ENCODE measurements around the gene CLIC4. TPM values are rescaled to one million over a fixed set of nuclear protein-coding genes. Genes with fewer than 3 reads are reported as not detected.

Gene CLIC4
- total and polyA plus RNA-seq, 2 donors (not counting 1 experiment from before 2014, with no cell fraction given), result 28.5 to 123 TPM

DNA sequence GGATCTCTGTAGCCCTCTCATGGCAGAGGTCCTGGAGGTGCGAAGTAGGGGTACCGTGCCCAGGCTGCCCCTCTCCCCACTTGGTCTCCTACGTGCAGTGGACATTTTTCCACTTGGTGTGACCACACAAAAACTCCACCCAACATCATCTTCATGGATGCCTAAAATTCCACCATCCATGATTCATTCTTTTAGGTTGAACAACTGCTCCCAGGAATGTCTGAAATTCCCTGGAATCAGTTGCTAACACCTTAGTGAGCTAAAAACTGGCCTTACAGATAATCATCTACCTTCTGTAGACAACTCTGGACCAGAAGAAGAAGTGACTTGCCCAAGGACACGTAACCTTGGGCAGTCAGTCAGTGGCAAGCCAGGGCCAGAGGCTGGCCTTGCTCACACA is 32.1 kb upstream of the CLIC4 start:
- Mint-ChIP-seq H3K4me1 (peaks cover 4% of the 10 kb centered on the region), H3K9me3 (ENCODE audit: insufficient read depth) (no peaks in the 10 kb centered on the region), H3K27me3 (no peaks in the 10 kb centered on the region), H3K4me3 (no peak overlapping the region), H3K27ac (no peak overlapping the region)
- H3K27me3 ChIP-seq (replicated peaks in 1 of 4; ENCODE audit: control extremely low read depth in 1 of 4, control insufficient read depth in 3 of 4, insufficient read depth in 4 of 4, low read length in 3 of 4), result no peaks in the 10 kb centered on the region
- POLR2A ChIA-PET, result interaction anchor here (0.7 kb wide), 1 partner anchor 32 kb away, joined by 4 read pairs; the partner anchor contains the start of gene CLIC4
- H3K9ac ChIP-seq (ENCODE audit: low read length), result no peak overlapping the region
- H3K36me3 ChIP-seq (replicated peaks in 1 of 2; ENCODE audit: control extremely low read depth in 1 of 2, control insufficient read depth in 1 of 2, extremely low read depth in 1 of 2, insufficient read depth in 2 of 2, low read length in 1 of 2), result no peaks in the 10 kb centered on the region
- no peaks in the 10 kb centered on the region for H4K20me1 ChIP-seq (ENCODE audit: control insufficient read depth, insufficient read depth, low read length, poor library complexity, severe bottlenecking)
- no peaks in the 10 kb centered on the region for H3K79me2 ChIP-seq (ENCODE audit: control insufficient read depth, insufficient read depth, low read length)
- no peak overlapping the region for H2AFZ ChIP-seq (ENCODE audit: insufficient read depth, low read depth, low read length, poor library complexity, severe bottlenecking)
- H3K4me2 ChIP-seq (replicated peaks; ENCODE audit: low read depth, low read length, poor library complexity, severe bottlenecking), result no peak overlapping the region
- H3K4me1 ChIP-seq (ENCODE audit: control insufficient read depth in 2 of 2, insufficient read depth in 2 of 2, low read length in 2 of 2), result no peaks in the 10 kb centered on the region
- H3K9me3 ChIP-seq (ENCODE audit: control extremely low read depth in 1 of 3, control insufficient read depth in 2 of 3, insufficient read depth in 1 of 3, low read length in 2 of 3), result no peaks in the 10 kb centered on the region
- DNase-seq (no peak), ATAC-seq (ENCODE audit: low read depth) (no peak)
- intact Hi-C loops (cut with micrococcal nuclease), result no loop called here
- no peak overlapping the region for H3K27ac ChIP-seq (ENCODE audit: low read length in 2 of 2)
- TF ChIP-seq CTCF (IDR thresholded peaks at IDR 0.05) (no peak), EZH2 (IDR thresholded peaks at IDR 0.05; ENCODE audit: borderline replicate concordance, insufficient read depth, low read depth, low read length, poor library complexity, severe bottlenecking) (no peak)
- 92% methylated on average over 4 of the region's 4 CpGs for WGBS (ENCODE audit: insufficient coverage)
- CTCF ChIA-PET, result interaction anchor here (0.8 kb wide), 1 partner anchor 27 kb away, joined by 4 read pairs; no protein-coding TSS in a partner anchor
- no peak overlapping the region for H3K4me3 ChIP-seq (ENCODE audit: control extremely low read depth in 1 of 5, extremely low read depth in 1 of 5, insufficient read depth in 1 of 5, low read depth in 2 of 5, low read length in 4 of 5)

DNA sequence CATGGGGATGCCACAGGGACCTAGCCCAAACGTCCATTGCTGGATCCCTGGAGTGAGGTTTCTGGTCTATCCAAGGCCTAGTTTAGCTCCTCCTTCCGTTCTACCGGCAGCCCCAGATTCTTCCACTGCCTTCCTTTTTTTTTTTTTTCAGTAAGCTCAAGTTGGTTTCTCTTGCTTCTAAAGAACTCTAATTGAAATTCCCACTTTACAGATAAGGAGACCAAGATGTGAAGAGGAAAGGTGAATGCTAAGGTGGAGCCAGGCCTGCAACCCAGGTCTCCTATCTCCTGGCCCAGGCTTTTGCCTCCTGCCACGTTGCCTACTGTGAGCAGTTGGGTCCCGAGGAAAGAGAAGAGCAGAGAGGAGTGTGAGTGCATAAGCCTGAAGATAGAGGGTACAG is 31.5 kb upstream of the CLIC4 start:
- no peak overlapping the region for H3K4me2 ChIP-seq (replicated peaks; ENCODE audit: low read depth, low read length, poor library complexity, severe bottlenecking)
- peaks cover 4% of the 10 kb centered on the region for H3K4me1 Mint-ChIP-seq
- no peaks in the 10 kb centered on the region for H3K27me3 Mint-ChIP-seq
- H3K27ac ChIP-seq (ENCODE audit: low read length in 2 of 2), result no peak overlapping the region
- no peaks in the 10 kb centered on the region for H3K4me1 ChIP-seq (ENCODE audit: control insufficient read depth in 2 of 2, insufficient read depth in 2 of 2, low read length in 2 of 2)
- DNase-seq (no peak), ATAC-seq (ENCODE audit: low read depth) (no peak)
- ChIA-PET CTCF (no interaction called here), POLR2A (interaction anchor here (0.7 kb wide), 1 partner anchor 31 kb away, joined by 4 read pairs; the partner anchor contains the start of gene CLIC4)
- no peak overlapping the region for H3K27ac Mint-ChIP-seq
- TF ChIP-seq CTCF (IDR thresholded peaks at IDR 0.05) (no peak), EZH2 (IDR thresholded peaks at IDR 0.05; ENCODE audit: borderline replicate concordance, insufficient read depth, low read depth, low read length, poor library complexity, severe bottlenecking) (no peak)
- 88% methylated on average over 1 of the region's 5 CpGs for WGBS (ENCODE audit: insufficient coverage)
- intact Hi-C loops (cut with micrococcal nuclease), result no loop called here
- H3K4me3 Mint-ChIP-seq, result no peak overlapping the region
- H3K4me3 ChIP-seq (ENCODE audit: control extremely low read depth in 1 of 5, extremely low read depth in 1 of 5, insufficient read depth in 1 of 5, low read depth in 2 of 5, low read length in 4 of 5), result no peak overlapping the region
- no peaks in the 10 kb centered on the region for H3K9me3 ChIP-seq (ENCODE audit: control extremely low read depth in 1 of 3, control insufficient read depth in 2 of 3, insufficient read depth in 1 of 3, low read length in 2 of 3)
- H3K36me3 ChIP-seq (replicated peaks in 1 of 2; ENCODE audit: control extremely low read depth in 1 of 2, control insufficient read depth in 1 of 2, extremely low read depth in 1 of 2, insufficient read depth in 2 of 2, low read length in 1 of 2), result no peaks in the 10 kb centered on the region
- H4K20me1 ChIP-seq (ENCODE audit: control insufficient read depth, insufficient read depth, low read length, poor library complexity, severe bottlenecking), result no peaks in the 10 kb centered on the region
- no peak overlapping the region for H2AFZ ChIP-seq (ENCODE audit: insufficient read depth, low read depth, low read length, poor library complexity, severe bottlenecking)
- H3K9me3 Mint-ChIP-seq (ENCODE audit: insufficient read depth), result no peaks in the 10 kb centered on the region
- H3K79me2 ChIP-seq (ENCODE audit: control insufficient read depth, insufficient read depth, low read length), result no peaks in the 10 kb centered on the region
- H3K9ac ChIP-seq (ENCODE audit: low read length), result no peak overlapping the region
- H3K27me3 ChIP-seq (replicated peaks in 1 of 4; ENCODE audit: control extremely low read depth in 1 of 4, control insufficient read depth in 3 of 4, insufficient read depth in 4 of 4, low read length in 3 of 4), result no peaks in the 10 kb centered on the region

Data from B cell (primary cell).